ENCODE measurements around the gene RALGDS.
"Not testable (repeated sequence)": the region's sequence is repeated elsewhere in the genome, so short reads cannot be mapped to it uniquely, and the experiment has no call there.

RALGDS gene

DNA sequence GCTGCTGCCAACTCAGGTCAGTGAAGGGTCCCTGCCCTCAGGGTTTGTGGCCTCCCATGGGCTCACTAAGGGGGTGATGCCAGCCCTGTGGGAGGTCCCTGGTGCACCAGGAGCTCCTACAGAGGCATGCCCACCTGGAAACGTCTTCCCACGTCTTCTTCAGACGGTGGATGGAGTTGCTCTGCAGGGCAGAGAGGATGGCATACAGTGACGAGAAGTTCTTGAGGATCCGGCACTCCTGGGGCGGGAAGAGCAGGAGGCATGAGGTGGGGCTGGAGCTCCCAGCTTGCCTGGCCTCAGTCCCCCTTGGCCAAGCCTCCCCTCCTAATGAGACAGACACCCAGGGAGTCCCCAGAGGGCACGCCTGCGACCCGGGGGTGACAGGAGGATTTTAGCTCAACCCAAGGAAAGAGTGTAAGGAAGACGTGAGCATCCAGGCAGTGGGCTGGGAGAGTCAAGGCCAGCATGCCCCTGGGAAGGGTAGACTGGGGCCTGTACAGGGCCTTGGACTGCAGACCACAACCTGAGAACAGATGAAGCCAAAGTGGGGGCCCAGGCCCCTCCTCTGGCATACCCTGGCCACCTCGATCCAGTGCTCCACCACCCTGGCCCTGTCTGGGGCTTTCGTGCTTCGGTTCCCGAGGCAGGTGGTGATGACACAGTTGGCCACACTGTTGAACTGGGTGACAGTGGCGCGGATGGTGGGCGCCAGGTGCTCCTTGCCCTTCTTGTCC is 14.4 kb downstream of the RALGDS start:
- no peak for DNase-seq (ENCODE audit: low read depth)

- DNase-seq (ENCODE audit: low read depth), result no peak
Measured at GRCh38 chr9:133105461-133105770, 15.6 kb downstream of the RALGDS start.

DNA sequence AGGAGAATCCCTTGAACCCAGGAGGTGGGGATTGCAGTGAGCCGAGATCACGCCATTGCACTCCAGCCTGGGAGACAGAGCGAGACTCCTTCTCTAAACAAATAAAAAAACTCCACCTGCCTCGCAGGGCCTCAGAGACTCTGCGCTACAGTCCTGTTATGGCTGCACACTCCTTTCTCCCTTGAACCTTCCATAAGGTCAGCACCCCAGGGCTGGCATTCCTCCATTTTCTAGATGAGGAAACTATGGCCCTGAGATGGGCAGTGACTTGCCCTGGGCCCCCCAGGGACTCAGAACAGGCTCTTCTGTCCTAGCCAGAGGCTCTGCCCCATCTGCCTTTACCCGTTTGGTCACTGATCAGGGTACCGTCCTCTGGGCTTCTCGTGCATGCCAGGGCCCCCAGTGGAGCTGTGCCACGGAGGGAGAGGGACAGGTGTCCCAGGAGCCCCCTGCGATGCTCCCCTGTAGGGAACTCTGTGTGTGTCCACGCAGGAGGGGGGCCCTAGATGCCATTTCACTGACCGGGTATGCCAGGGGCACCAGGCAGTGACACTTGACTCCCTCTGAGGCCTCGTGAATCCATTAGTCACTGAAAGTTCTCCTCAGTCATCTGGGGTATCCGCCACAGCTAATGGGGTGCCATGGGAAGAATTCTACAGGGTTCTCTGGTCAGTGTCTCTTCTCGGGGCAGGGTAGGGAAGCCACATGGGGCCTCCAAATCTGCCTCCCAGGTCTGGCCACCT is 16.2 kb downstream of the RALGDS start:
- DNase-seq (ENCODE audit: low read depth), result no peak

- no peak for DNase-seq (ENCODE audit: low read depth)
Measured at GRCh38 chr9:133103987-133104505, 17.0 kb downstream of the RALGDS start.

GRCh38 chr9:133103183-133103986 is 17.7 kb downstream of the RALGDS start:
- no peak for DNase-seq (ENCODE audit: low read depth)

DNA sequence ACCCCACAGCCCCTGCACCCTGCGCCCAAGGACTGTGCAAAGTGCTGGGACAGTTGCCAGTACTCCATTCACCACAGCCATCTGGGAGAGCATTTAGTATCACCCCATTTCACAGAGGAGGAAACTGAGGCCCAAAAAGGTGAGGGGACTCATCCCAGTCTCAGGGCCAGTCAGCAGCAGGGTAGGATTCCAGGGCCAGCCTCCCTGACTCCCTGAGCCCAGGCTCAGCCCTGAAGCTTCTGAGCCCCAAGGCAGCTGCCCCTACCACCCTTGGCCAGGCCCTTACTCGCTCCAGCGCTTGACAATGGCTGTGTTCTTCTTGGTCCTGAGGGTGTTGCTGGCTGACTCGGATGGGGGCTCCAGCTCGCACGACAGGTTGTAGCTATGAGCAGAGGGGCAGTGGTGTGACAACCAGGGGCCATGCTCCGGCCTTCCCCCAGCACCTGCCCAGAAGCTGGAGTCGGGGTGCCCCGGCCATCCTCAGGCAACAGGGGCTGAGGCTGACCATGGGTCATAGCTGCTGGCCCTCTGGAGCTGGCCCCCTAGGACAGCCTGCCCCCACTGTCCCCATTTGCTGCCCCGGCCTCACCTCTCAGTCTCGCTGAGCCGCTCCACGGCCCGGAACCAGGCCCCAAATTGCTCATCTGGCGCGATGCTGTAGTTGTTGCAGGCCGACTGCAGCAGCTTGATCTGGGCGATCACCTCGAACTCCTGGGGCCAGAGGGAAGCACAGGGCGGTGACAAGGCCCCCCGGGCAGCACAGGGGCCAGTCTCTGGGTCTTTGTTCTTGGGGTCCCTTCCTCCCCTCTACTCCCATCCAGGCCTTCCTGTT is 18.6 kb downstream of the RALGDS start:
- no peak for DNase-seq (ENCODE audit: low read depth)

GRCh38 chr9:133101356-133102189 is 19.5 kb downstream of the RALGDS start:
- DNase-seq (ENCODE audit: low read depth), result no peak

- no peak for DNase-seq (ENCODE audit: low read depth)
Measured at GRCh38 chr9:133100506-133101355, 20.3 kb downstream of the RALGDS start.

GRCh38 chr9:133099726-133100505 is 21.1 kb downstream of the RALGDS start:
- no peak for DNase-seq (ENCODE audit: low read depth)

GRCh38 chr9:133098871-133099270 is 22.2 kb downstream of the RALGDS start:
- no peak for DNase-seq (ENCODE audit: low read depth)

DNA sequence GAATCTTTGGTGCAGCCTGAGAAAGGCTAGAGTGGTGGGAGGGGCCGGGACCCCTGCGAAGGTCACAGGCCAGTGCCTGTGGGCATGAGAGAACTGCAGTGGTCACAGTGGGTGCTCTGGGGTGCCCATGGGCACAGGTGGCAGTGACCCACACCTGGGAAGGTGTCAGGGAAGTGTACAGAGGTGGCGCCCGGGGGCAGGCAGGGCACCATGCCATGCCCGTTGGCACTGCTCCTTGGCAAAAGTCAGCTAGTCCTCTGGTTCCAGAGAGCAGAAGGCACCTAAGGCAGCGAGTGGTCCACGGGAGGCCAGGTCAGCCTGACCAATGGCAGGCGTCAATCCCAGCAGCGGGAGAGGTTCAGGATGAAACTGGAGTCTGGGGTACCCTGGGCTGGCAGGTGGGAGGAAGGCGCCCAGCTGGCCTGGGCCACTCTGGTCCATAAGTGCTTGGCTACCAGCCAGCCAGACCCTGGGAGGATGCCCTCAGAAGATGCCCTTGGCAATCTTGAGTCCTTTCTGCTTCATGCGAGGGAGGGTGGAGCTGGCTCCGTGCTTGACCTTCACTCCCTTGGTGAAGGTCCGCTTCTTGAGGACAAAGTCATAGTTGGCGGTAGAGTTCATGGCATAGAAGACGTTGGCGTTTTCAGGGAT is 22.8 kb downstream of the RALGDS start:
- no peak for DNase-seq (ENCODE audit: low read depth)

- no peak for DNase-seq (ENCODE audit: low read depth)
Measured at GRCh38 chr9:133094842-133095393, 26.1 kb downstream of the RALGDS start.

DNA sequence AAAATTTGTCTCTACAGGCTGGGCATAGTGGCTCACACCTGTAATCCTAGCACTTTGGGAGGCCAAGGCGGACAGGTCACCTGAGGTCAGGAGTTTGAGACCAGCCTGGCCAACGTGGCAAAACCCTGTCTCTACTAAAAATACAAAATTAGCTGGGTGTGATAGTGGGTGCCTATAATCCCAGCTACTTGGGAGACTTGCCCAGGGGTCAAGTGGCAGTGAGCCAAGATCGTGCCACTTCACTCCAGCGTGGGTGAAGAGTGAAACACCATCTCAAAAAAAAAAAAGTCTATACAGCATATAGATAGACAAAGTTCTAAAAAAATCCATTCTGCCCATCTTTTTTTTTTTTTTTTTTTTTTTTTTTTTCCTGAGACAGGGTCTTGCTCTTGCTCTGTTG is 26.7 kb downstream of the RALGDS start:
- not testable (repeated sequence) for DNase-seq (ENCODE audit: low read depth)

GRCh38 chr9:133090752-133091385 is 30.2 kb downstream of the RALGDS start:
- no peak for DNase-seq (ENCODE audit: low read depth)

DNA sequence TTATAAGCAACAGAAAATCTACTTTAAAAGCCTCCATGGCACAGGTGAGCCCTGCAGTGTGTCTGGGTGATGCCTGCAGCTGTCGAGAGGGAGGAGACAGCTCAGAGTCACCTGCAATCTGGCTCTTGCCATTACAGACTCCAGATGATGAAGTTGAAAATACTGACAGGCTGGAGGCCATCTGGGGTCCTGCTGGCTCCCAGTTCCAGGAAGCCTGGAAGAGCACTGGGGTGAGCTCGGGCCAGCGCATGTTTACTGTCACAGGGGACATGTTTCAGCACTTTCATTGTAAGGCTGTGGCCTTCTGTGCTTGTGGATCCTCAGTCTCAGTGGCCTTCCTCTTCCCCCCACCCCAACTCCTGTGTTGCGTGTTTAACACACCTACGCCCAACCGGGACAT is 30.9 kb downstream of the RALGDS start:
- no peak for DNase-seq (ENCODE audit: low read depth)

- no peak for DNase-seq (ENCODE audit: low read depth)
Measured at GRCh38 chr9:133089271-133089671, 31.8 kb downstream of the RALGDS start.

DNA sequence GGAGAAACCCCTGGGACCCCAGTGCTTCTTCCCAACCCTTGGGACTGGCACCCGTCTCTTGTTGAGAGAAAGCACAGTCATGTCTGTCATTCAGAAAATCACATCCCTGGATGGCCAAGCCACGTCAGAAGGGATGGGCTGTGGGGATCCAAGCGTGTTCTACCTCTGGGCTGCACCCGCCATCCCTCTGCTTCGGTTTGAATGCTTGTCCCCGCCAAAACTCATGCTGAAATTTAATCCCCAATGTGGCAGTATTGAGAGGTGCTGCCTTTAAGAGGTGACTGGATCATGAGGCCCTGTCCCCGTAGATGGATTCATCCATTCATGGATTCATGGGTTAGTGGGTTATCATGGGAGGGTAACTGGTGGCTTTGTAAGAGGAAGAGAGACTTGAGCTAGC is 32.3 kb downstream of the RALGDS start:
- DNase-seq (ENCODE audit: low read depth), result no peak
